Activated T-cell treated with anti-CD3 and anti-CD28 coated beads, Interleukin-2, amount 50 U/mL, for 1 hour (primary cell): Measurements from ENCODE around the gene PTH1R.

ENCODE experiments used
- DNase-seq: peaks from one replicate; pipeline ENCODE4 v3.0.0-alpha.2; 2020

The PTH1R gene

GRCh38 chr3:46934072-46934471 is 56.6 kb downstream of the PTH1R start:
- DNase-seq: no peak

GRCh38 chr3:46934498-46935167 is 57.1 kb downstream of the PTH1R start:
- DNase-seq: no peak

- no peak for DNase-seq
These were observed 57.8 kb downstream of the PTH1R start for GRCh38 chr3:46935168-46935858.

- DNase-seq: no peak
These were observed 58.6 kb downstream of the PTH1R start for GRCh38 chr3:46935989-46936558.

- no peak for DNase-seq
These were observed 59.3 kb downstream of the PTH1R start for GRCh38 chr3:46936733-46937250.

GRCh38 chr3:46938118-46938517 is 60.6 kb downstream of the PTH1R start:
- no peak for DNase-seq

GRCh38 chr3:46939578-46940445 is 62.3 kb downstream of the PTH1R start:
- DNase-seq: no peak

- no peak for DNase-seq
These were observed 64.6 kb downstream of the PTH1R start for GRCh38 chr3:46942076-46942475.

GRCh38 chr3:46942481-46943236 is 65.1 kb downstream of the PTH1R start:
- no peak for DNase-seq

- no peak for DNase-seq
These were observed 66.0 kb downstream of the PTH1R start for GRCh38 chr3:46943237-46944187.

- no peak for DNase-seq
These were observed 66.7 kb downstream of the PTH1R start for GRCh38 chr3:46944191-46944590.

- no peak for DNase-seq
These were observed 68.9 kb downstream of the PTH1R start for GRCh38 chr3:46946416-46946815.

GRCh38 chr3:46946856-46947545 is 69.5 kb downstream of the PTH1R start:
- peak; percentile 72 for DNase-seq

GRCh38 chr3:46947546-46947901 is 70.0 kb downstream of the PTH1R start:
- no peak for DNase-seq

- peak; percentile 72 for DNase-seq
These were observed 70.7 kb downstream of the PTH1R start for GRCh38 chr3:46947981-46948791.

GRCh38 chr3:46948830-46949671 is 71.5 kb downstream of the PTH1R start:
- no peak for DNase-seq

GRCh38 chr3:46950177-46950576 is 72.7 kb downstream of the PTH1R start:
- DNase-seq: no peak

- no peak for DNase-seq
These were observed 73.2 kb downstream of the PTH1R start for GRCh38 chr3:46950650-46951241.
